ENCODE data around the gene ORC5.
"Not testable (repeated sequence)": the region's sequence is repeated elsewhere in the genome, so short reads cannot be mapped to it uniquely, and the experiment has no call there.

ORC5 gene

GRCh38 chr7:104192434-104192833 lies 15.4 kb downstream of the ORC5 start:
- DNase-seq = no peak

GRCh38 chr7:104185346-104185745 lies 22.5 kb downstream of the ORC5 start:
- DNase-seq = no peak

GRCh38 chr7:104179178-104179577 lies 28.6 kb downstream of the ORC5 start:
- no peak for DNase-seq

GRCh38 chr7:104177565-104178083 lies 30.2 kb downstream of the ORC5 start:
- not testable (repeated sequence) for DNase-seq

- no peak for DNase-seq
Measured at GRCh38 chr7:104176332-104176731, 31.5 kb downstream of the ORC5 start.

- DNase-seq = no peak
Measured at GRCh38 chr7:104175361-104175984, 32.3 kb downstream of the ORC5 start.

GRCh38 chr7:104174798-104175197 lies 33.0 kb downstream of the ORC5 start:
- DNase-seq = no peak

GRCh38 chr7:104162081-104162480 lies 45.7 kb downstream of the ORC5 start:
- no peak for DNase-seq

GRCh38 chr7:104161244-104161643 lies 46.6 kb downstream of the ORC5 start:
- DNase-seq = no peak

GRCh38 chr7:104160375-104160774 lies 47.4 kb downstream of the ORC5 start:
- no peak for DNase-seq

- DNase-seq = peak in 1 of 58 donors; percentile 2
Measured at GRCh38 chr7:104156842-104157277, 51.0 kb downstream of the ORC5 start.

GRCh38 chr7:104153287-104153686 lies 54.5 kb downstream of the ORC5 start:
- no peak for DNase-seq

- no peak for DNase-seq
Measured at GRCh38 chr7:104152468-104152867, 55.3 kb downstream of the ORC5 start.

GRCh38 chr7:104150470-104150869 lies 57.3 kb downstream of the ORC5 start:
- no peak for DNase-seq

- no peak for DNase-seq
Measured at GRCh38 chr7:104149822-104150221, 58.0 kb downstream of the ORC5 start.

GRCh38 chr7:104142147-104142546 lies 65.7 kb downstream of the ORC5 start:
- no peak for DNase-seq

- DNase-seq = no peak
Measured at GRCh38 chr7:104137971-104138370, 69.8 kb downstream of the ORC5 start.

GRCh38 chr7:104137511-104137910 lies 70.3 kb downstream of the ORC5 start:
- DNase-seq = no peak

GRCh38 chr7:104136981-104137380 lies 70.8 kb downstream of the ORC5 start:
- DNase-seq = no peak

- no peak for DNase-seq
Measured at GRCh38 chr7:104136561-104136960, 71.3 kb downstream of the ORC5 start.

GRCh38 chr7:104135760-104136558 lies 71.9 kb downstream of the ORC5 start:
- DNase-seq = no peak

- no peak for DNase-seq
Measured at GRCh38 chr7:104133238-104133637, 74.6 kb downstream of the ORC5 start.

- no peak for DNase-seq
Measured at GRCh38 chr7:104130726-104131125, 77.1 kb downstream of the ORC5 start.

All from anterior cingulate cortex (tissue), 58 donors.